Psoas muscle (tissue), 8 donors: ENCODE data around the gene GDF2. TPM values are rescaled to one million over a fixed set of nuclear protein-coding genes. Genes with fewer than 3 reads are reported as not detected.

ENCODE experiments used
- ATAC-seq, 4 donors: fragments of 200-7000 bp; cut with Tn5 transposase; one replicate each; pipeline ENCODE4 v1.9.1; 2020; ENCODE audit warnings: moderate library complexity in 3 of 4, mild to moderate bottlenecking in 2 of 4
- DNase-seq, 2 donors: peaks; one replicate each; pipeline ENCODE4 v3.0.0-alpha.2; 2020
- H3K27ac ChIP-seq: fragments of 200-600 bp; one replicate; pipeline ENCODE4 v1.8.0; 2022
- H3K27me3 ChIP-seq, 3 donors: fragments of 200-600 bp in 1 of 3; one replicate each; pipeline versions ENCODE4 v1.6.1 to v1.8.0; 2013 to 2022; ENCODE audit warnings: low read length in 2 of 3, mild to moderate bottlenecking in 2 of 3, moderate library complexity in 1 of 3; ENCODE audit not compliant: insufficient read depth in 3 of 3
- H3K36me3 ChIP-seq, 2 donors: fragments of 200-600 bp in 1 of 2; one replicate each; pipeline versions ENCODE4 v1.6.1 to v1.8.0; 2013 to 2022; ENCODE audit warnings: low read depth in 1 of 2, mild to moderate bottlenecking in 1 of 2, moderate library complexity in 1 of 2; ENCODE audit not compliant: insufficient read depth in 1 of 2
- H3K4me1 ChIP-seq: fragments of 200-600 bp; one replicate; pipeline ENCODE4 v1.8.0; 2022
- H3K4me3 ChIP-seq: fragments of 200-600 bp; one replicate; pipeline ENCODE4 v1.8.0; 2022; ENCODE audit warnings: mild to moderate bottlenecking
- H3K9me3 ChIP-seq: fragments of 200-600 bp; one replicate; pipeline ENCODE4 v1.8.0; 2022
- CTCF ChIP-seq: fragments of 200-600 bp; IDR thresholded peaks from one replicate; pipeline ENCODE4 v1.8.0; 2022; ENCODE audit warnings: antibody characterized with exemption
- WGBS, 3 donors: extraction: QIAGEN DNeasy Blood & Tissue Kit; methylation state at CpG; one replicate each; pipeline versions ENCODE4 v1.1.6 to v1.1.7; 2013; 5-methylcytosine and 5-hydroxymethylcytosine counted together
- intact Hi-C, 2 donors: fragments of 100-400 bp; cut with DNase I; formaldehyde crosslinking; loops; one replicate each; pipeline versions ENCODE4 v1.11.0 to v1.14.2; 2022
- long read RNA-seq, 2 donors: library from polyadenylated mRNA; unstranded; transcript quantifications; one replicate each; pipeline ENCODE4 v2.0.0, GENCODE V29; 2021
- polyA plus RNA-seq, 3 donors: library from polyadenylated mRNA; stranded (reverse); fragments of 200-250 nt; gene quantifications; one replicate each; pipeline ENCODE4 v1.2.3, GENCODE V29; 2013
- total RNA-seq, 4 donors: library from RNA; stranded (reverse); fragmentation: NEBNext Ultra II Directional in 2 of 4; extraction: Animal tissue kit (Norgen Biotek cat#: 25700) in 2 of 4; gene quantifications; one replicate each; pipeline versions ENCODE4 v1.2.1 to v1.2.4, GENCODE V29; 2021 to 2023
- donor health status: healthy with polysubstance abuse.
- donor health status: DM: no; HTN: no; CAD: no; lungs with moderate emphysema.
- donor health status: Bipolar disorder and iron deficiency.
- donor health status: healthy.
- donor health status: DM: yes; HTN: yes; CAD: no.
- donor health status: DM: no; HTN: no; CAD: no.
- donor health status: DM: no; HTN: no; CAD: no.
- donor health status: DM: yes; HTN: yes; CAD: no.

GDF2 gene
- total RNA-seq (not detected), polyA plus RNA-seq (not detected)
- long read RNA-seq, donor 1: 0 reads
- long read RNA-seq, donor 2: 0 reads

DNA sequence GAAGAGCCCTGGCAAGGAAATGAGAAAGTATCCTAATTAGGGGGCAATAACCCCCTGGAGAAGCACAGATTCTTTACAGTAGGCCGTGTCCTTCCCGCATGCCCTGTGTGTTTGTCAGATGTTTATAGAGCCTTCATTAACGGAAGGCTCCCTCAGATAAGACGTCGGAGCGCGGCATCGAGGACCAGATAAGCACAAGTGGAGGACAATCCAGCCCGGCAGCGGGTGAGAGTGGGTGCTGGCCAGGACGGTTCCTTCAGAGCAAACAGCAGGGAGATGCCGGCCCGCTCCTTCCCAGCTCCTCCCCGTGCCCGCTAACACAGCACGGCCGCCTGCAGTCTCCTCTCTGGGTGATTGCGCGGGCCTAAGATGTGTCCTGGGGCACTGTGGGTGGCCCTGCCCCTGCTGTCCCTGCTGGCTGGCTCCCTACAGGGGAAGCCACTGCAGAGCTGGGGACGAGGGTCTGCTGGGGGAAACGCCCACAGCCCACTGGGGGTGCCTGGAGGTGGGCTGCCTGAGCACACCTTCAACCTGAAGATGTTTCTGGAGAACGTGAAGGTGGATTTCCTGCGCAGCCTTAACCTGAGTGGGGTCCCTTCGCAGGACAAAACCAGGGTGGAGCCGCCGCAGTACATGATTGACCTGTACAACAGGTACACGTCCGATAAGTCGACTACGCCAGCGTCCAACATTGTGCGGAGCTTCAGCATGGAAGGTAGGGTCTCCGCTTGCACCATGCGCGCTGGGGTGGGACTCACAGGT is at the start of gene GDF2:
Gene GDF2 (plus strand): TSS at position 155 of the 762 bp plus-strand sequence. CDS start 215 bp downstream, at position 370.
- Histone ChIP-seq H3K4me1 (no peaks in the 10 kb centered on the region), H3K27me3 (no peaks in the 10 kb centered on the region), H3K27ac (no peak within 1 kb of the TSS), H3K9me3 (no peaks in the 10 kb centered on the region), H3K4me3 (no peak within 1 kb of the TSS), H3K36me3 (no peaks in the 10 kb centered on the region)
- no peak for ATAC-seq
- no peak for TF ChIP-seq CTCF
- WGBS, 3 donors: 87 to 91% (median 88%) methylated on average over 35 of the region's 35 CpGs
- DNase-seq: peak in 1 of 2 donors; percentile 32
- intact Hi-C loops: no loop called here

DNA sequence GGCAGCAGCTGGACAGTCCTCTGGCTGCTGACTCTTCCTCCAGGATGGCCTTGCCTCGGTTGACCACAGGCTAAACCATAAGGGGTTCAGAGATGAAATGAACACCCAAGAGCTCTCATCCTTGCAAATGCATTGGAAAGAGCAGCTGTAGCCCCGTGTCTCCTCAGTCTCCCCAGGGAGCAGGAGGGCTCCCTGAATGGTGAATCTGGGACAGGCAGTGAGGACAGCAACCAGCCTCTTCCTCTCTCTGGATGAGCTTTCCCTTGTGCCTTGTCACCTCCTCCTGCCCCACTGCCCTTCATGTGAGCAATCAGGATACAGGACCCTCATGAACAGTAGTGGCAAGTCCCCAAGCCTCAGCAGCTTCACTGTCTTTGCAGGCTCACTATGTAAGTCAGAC is 46.2 kb upstream of the GDF2 start:
- TF ChIP-seq CTCF: no peak
- DNase-seq: no peak
- H3K4me1 ChIP-seq: no peaks in the 10 kb centered on the region
- no peaks in the 10 kb centered on the region for H3K36me3 ChIP-seq
- H3K4me3 ChIP-seq: no peak overlapping the region
- no peaks in the 10 kb centered on the region for H3K9me3 ChIP-seq
- WGBS, 3 donors: 53 to 72% (median 67%) methylated on average over 2 of the region's 2 CpGs
- intact Hi-C loops: no loop called here
- no peak for ATAC-seq
- H3K27me3 ChIP-seq: no peaks in the 10 kb centered on the region
- H3K27ac ChIP-seq: no peak overlapping the region

DNA sequence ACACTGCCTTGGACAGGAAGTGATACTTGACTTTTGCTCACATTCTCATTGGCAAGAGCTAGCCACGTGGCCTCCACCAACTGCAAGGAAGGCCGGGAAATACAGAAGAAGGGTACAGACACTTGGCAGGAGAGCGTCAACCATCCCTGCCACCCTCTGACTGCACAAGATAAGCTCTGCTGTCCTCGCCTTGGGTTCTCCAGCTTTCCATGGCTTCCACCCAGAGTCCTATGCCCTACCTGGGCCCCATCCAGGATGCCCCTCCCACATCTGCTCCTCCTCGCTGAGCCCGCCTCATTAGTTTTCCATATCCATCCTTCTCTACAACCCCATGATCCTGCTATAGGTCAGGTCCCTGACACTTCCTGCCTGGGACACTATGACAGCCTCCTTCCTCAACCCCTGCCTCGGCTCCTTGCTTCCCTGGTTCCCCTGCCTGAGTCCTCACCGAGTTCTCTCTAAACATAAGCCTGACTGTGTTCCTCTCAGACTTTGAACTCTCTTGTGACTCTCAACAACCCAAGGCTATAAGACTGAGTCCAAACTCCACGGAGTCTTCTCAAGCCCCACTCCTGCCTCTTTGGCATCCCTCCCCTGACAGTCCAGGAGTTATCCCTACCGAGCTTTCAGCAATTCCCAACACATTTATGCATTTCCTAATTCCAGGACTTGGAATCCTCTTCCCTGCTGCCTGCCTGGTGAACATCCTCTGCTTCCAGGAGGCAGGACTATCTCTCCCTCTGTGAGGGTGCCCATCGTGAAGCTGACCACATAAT is 45.5 kb upstream of the GDF2 start:
- DNase-seq: no peak
- H3K27me3 ChIP-seq: no peaks in the 10 kb centered on the region
- no peak for TF ChIP-seq CTCF
- H3K4me1 ChIP-seq: no peaks in the 10 kb centered on the region
- no peaks in the 10 kb centered on the region for H3K9me3 ChIP-seq
- H3K4me3 ChIP-seq: no peak overlapping the region
- WGBS, 3 donors: 79 to 81% (median 80%) methylated on average over 11 of the region's 11 CpGs
- no peaks in the 10 kb centered on the region for H3K36me3 ChIP-seq
- H3K27ac ChIP-seq: no peak overlapping the region
- intact Hi-C loops: no loop called here
- ATAC-seq: no peak

GRCh38 chr10:47277352-47278151 is 44.7 kb upstream of the GDF2 start:
- TF ChIP-seq CTCF: no peak
- WGBS, 3 donors: 59 to 73% (median 60%) methylated on average over 7 of the region's 7 CpGs
- no peak overlapping the region for H3K27ac ChIP-seq
- no peaks in the 10 kb centered on the region for H3K9me3 ChIP-seq
- H3K27me3 ChIP-seq: no peaks in the 10 kb centered on the region
- no peaks in the 10 kb centered on the region for H3K4me1 ChIP-seq
- peak in 2 of 4 donors; percentile 31 to 40 for ATAC-seq
- intact Hi-C loops: no loop called here
- no peak overlapping the region for H3K4me3 ChIP-seq
- no peaks in the 10 kb centered on the region for H3K36me3 ChIP-seq
- no peak for DNase-seq
